Heart right ventricle (tissue), 16 donors: ENCODE data around the gene DSE. TPM values are rescaled to one million over a fixed set of nuclear protein-coding genes. Genes with fewer than 3 reads are reported as not detected.

Experiments
- ATAC-seq, 8 donors: fragments of 200-7000 bp; cut with Tn5 transposase; one replicate each; pipeline ENCODE4 v1.9.1; 2020; ENCODE audit warnings: mild to moderate bottlenecking in 8 of 8, moderate library complexity in 8 of 8, moderate number of reproducible peaks in 1 of 8
- DNase-seq, 2 donors: peaks; one replicate each; pipeline ENCODE4 v3.0.0-alpha.2; 2020
- H3K27ac ChIP-seq, 10 donors: fragments of 200-600 bp; sonication (generic) in 2 of 10; one replicate each; pipeline versions ENCODE4 v1.5.0 to v1.8.0; 2020 to 2022; ENCODE audit warnings: mild to moderate bottlenecking in 3 of 10
- H3K27me3 ChIP-seq, 7 donors: fragments of 200-600 bp; one replicate each; pipeline ENCODE4 v1.8.0; 2021 to 2022; ENCODE audit warnings: mild to moderate bottlenecking in 2 of 7
- H3K36me3 ChIP-seq, 9 donors: fragments of 200-600 bp; sonication (generic) in 1 of 9; one replicate each; pipeline versions ENCODE4 v1.5.0 to v1.8.0; 2020 to 2022; ENCODE audit warnings: mild to moderate bottlenecking in 2 of 9
- H3K4me1 ChIP-seq, 9 donors: fragments of 200-600 bp; sonication (generic) in 1 of 9; one replicate each; pipeline versions ENCODE4 v1.5.0 to v1.8.0; 2020 to 2022; ENCODE audit warnings: mild to moderate bottlenecking in 4 of 9
- H3K4me3 ChIP-seq, 10 donors: fragments of 200-600 bp; sonication (generic) in 2 of 10; one replicate each; pipeline versions ENCODE4 v1.5.0 to v1.8.0; 2020 to 2022; ENCODE audit warnings: mild to moderate bottlenecking in 7 of 10, moderate library complexity in 2 of 10
- H3K9me3 ChIP-seq, 11 donors: fragments of 200-600 bp in 10 of 11; sonication (generic) in 2 of 11; one replicate each; pipeline versions ENCODE4 v1.5.0 to v1.8.0; 2013 to 2022; ENCODE audit warnings: mild to moderate bottlenecking in 2 of 11, control low read depth in 1 of 11, moderate library complexity in 1 of 11
- CTCF ChIP-seq, 9 donors: fragments of 200-600 bp; sonication (generic) in 2 of 9; IDR thresholded peaks; one replicate each; pipeline versions ENCODE4 v1.5.0 to v1.8.0; 2021 to 2022; ENCODE audit warnings: antibody characterized with exemption in 9 of 9, mild to moderate bottlenecking in 5 of 9, moderate library complexity in 1 of 9
- WGBS, 2 donors: extraction: QIAGEN DNeasy Blood & Tissue Kit; methylation state at CpG; one replicate each; pipeline ENCODE4 v1.1.7; 2013; ENCODE audit warnings: inconsistent platforms in 1 of 2; 5-methylcytosine and 5-hydroxymethylcytosine counted together
- intact Hi-C, 10 donors: fragments of 100-400 bp; cut with DNase I; formaldehyde crosslinking; loops; one replicate each; pipeline versions ENCODE4 v1.11.1 to v1.14.2; 2022
- polyA plus RNA-seq, 2 donors: library from polyadenylated mRNA; stranded (reverse); fragments of 200-250 nt; gene quantifications; one replicate each; pipeline ENCODE4 v1.2.3, GENCODE V29; 2013
- total RNA-seq, 10 donors: library from RNA; stranded (reverse); fragmentation: NEBNext Ultra II Directional in 3 of 10; extraction: Animal tissue kit (Norgen Biotek cat#: 25700) in 3 of 10; gene quantifications; one replicate each; pipeline versions ENCODE4 v1.2.1 to v1.2.4, GENCODE V29; 2021 to 2023
- donor health status: Arrhythmogenic right ventricular cardiomyopathy.
- donor health status: ischemic (EF 13 %, LVEDD 7.1; RV severe dilation, severe dysfunction).
- donor health status: healthy with polysubstance abuse.
- donor health status: DM: no; HTN: yes; CAD: no.
- donor health status: DM: no; HTN: no; CAD: no.
- donor health status: ischemic (EF 25% LVEDD 6.9; RV normal size, moderate dysfunction).
- donor health status: ischemic (EF 25% LVEDD 5.7; RV mildly dilated, moderate dysfunction).
- donor health status: healthy.
- donor health status: DM: yes; HTN: yes; CAD: no.
- donor health status: Ischemic cardiomyopathy.
- donor health status: ischemic (EF 35%, LVEDD 5.7; RV mildly dilated, moderate dysfunction).
- donor health status: nonischemic (EF 11% LVEDD 7.7; RV severe dilation, severe dysfunction).
- donor health status: DM: yes; HTN: yes; CAD: no.
- donor health status: PGD.
- donor health status: ischemic (EF 29% LVEDD 5.4; RV normal size, mild dysfunction).
- donor health status: nonischemic (EF 23%, LVEDD 6.1; RV moderate dilation, normal function).

DSE gene
- total and polyA plus RNA-seq, 12 donors, result 3.8 to 25.4 (median 11.3) TPM

GRCh38 chr6:116461932-116462885, 91.5 kb downstream of the DSE start:
- peak; percentile 69 to 87 (median 76) for ATAC-seq
- H3K27ac ChIP-seq, result peak overlapping the region in 4 of 10 donors; percentile 20 to 90 (median 30)
- 11% methylated on average over 84 of the region's 84 CpGs for WGBS, 2 donors
- peak overlapping the region; percentile 11 to 65 (median 53) for H3K4me3 ChIP-seq
- intact Hi-C loops, result no loop called here
- TF ChIP-seq CTCF (IDR thresholded peaks at IDR 0.05), result peak in 2 of 9 donors; percentile 6 to 7
- DNase-seq, result peak; percentile 7 to 46
- no peaks in the 10 kb centered on the region for H3K36me3 ChIP-seq
- H3K27me3 ChIP-seq, result peaks cover 0 to 22% (median 10%) of the 10 kb centered on the region in 7 donors
- peaks cover 0 to 48% (median 0%) of the 10 kb centered on the region in 9 donors for H3K4me1 ChIP-seq
- no peaks in the 10 kb centered on the region for H3K9me3 ChIP-seq

GRCh38 chr6:116463301-116463700, 92.6 kb downstream of the DSE start:
- 90 to 96% methylated on average over 4 of the region's 4 CpGs for WGBS, 2 donors

GRCh38 chr6:116465246-116465645, 94.5 kb downstream of the DSE start:
- 68 to 76% methylated on average over 5 of the region's 5 CpGs for WGBS, 2 donors
- ATAC-seq (peak in 2 of 8 donors; percentile 14 to 20), DNase-seq (no peak)
- Histone ChIP-seq H3K27me3 (peaks cover 0 to 22% (median 10%) of the 10 kb centered on the region in 7 donors), H3K9me3 (no peaks in the 10 kb centered on the region), H3K36me3 (no peaks in the 10 kb centered on the region), H3K4me3 (no peak overlapping the region), H3K27ac (peak overlapping the region in 1 of 10 donors; percentile 90), H3K4me1 (peaks cover 0 to 42% (median 5%) of the 10 kb centered on the region in 9 donors)
- intact Hi-C loops, result no loop called here
- no peak for TF ChIP-seq CTCF (IDR thresholded peaks at IDR 0.05)

More at GRCh38 chr6:116463301-116463700, 92.6 kb downstream of the DSE start:
- ATAC-seq (no peak), DNase-seq (no peak)
- no peak for TF ChIP-seq CTCF (IDR thresholded peaks at IDR 0.05)
- intact Hi-C loops, result no loop called here
- Histone ChIP-seq H3K36me3 (no peaks in the 10 kb centered on the region), H3K27ac (peak overlapping the region in 1 of 10 donors; percentile 90), H3K4me3 (peak overlapping the region in 1 of 10 donors; percentile 65), H3K9me3 (no peaks in the 10 kb centered on the region), H3K27me3 (peaks cover 0 to 22% (median 10%) of the 10 kb centered on the region in 7 donors), H3K4me1 (peaks cover 0 to 42% (median 3%) of the 10 kb centered on the region in 9 donors)

GRCh38 chr6:116467096-116467495, 96.3 kb downstream of the DSE start:
- DNase-seq (no peak), ATAC-seq (no peak)
- H3K27me3 ChIP-seq, result peaks cover 0 to 19% (median 10%) of the 10 kb centered on the region in 7 donors
- WGBS, 2 donors, result 96 to 97% methylated on average over 1 of the region's 1 CpG
- H3K4me3 ChIP-seq, result no peak overlapping the region
- peaks cover 0 to 36% (median 5%) of the 10 kb centered on the region in 9 donors for H3K4me1 ChIP-seq
- H3K9me3 ChIP-seq, result no peaks in the 10 kb centered on the region
- no peaks in the 10 kb centered on the region for H3K36me3 ChIP-seq
- no peak for TF ChIP-seq CTCF (IDR thresholded peaks at IDR 0.05)
- H3K27ac ChIP-seq, result no peak overlapping the region
- intact Hi-C loops, result no loop called here
